ENCODE data around the gene NEB. TPM values are rescaled to one million over a fixed set of nuclear protein-coding genes. Genes with fewer than 3 reads are reported as not detected.

Gene NEB
- total and polyA plus RNA-seq, 2 donors (not counting 1 experiment from before 2014, with no cell fraction given): 3.6 to 4.6 TPM

DNA sequence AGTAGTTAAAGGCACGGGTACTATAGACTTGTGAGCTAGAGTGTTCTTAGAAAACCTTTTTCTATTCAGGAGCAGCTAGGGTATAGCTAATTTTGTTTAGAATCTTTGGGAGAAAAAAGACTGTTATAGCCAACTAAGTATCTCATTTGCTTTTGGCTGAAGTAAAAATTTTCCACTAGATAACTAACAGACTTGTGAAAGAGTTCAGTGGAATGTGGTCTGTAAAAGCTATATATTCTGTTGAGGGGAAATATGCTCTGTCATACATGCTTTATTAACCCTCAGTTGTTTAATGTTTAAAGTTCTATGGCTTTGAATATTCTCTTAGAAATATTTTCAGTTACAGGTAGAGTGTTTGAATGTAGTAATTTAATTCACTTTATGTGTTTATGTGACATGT, 274.9 kb downstream of the NEB start:
- ATAC-seq (ENCODE audit: low read depth) (no peak), DNase-seq (no peak)
- no peak overlapping the region for H3K27ac ChIP-seq (ENCODE audit: low read length in 2 of 2)
- Mint-ChIP-seq H3K4me3 (no peak overlapping the region), H3K4me1 (no peaks in the 10 kb centered on the region), H3K27me3 (no peaks in the 10 kb centered on the region), H3K27ac (no peak overlapping the region), H3K9me3 (ENCODE audit: insufficient read depth) (no peaks in the 10 kb centered on the region)
- no peaks in the 10 kb centered on the region for H4K20me1 ChIP-seq (ENCODE audit: control insufficient read depth, insufficient read depth, low read length, poor library complexity, severe bottlenecking)
- WGBS (ENCODE audit: insufficient coverage): 100% methylated on average over 1 of the region's 1 CpG
- CTCF ChIA-PET: no interaction called here
- H3K4me3 ChIP-seq (ENCODE audit: control extremely low read depth in 1 of 5, extremely low read depth in 1 of 5, insufficient read depth in 1 of 5, low read depth in 2 of 5, low read length in 4 of 5): no peak overlapping the region
- H3K4me1 ChIP-seq (ENCODE audit: control insufficient read depth in 2 of 2, insufficient read depth in 2 of 2, low read length in 2 of 2): no peaks in the 10 kb centered on the region
- peaks cover 0 to 52% of the 10 kb centered on the region in 2 experiments for H3K36me3 ChIP-seq (replicated peaks in 1 of 2; ENCODE audit: control extremely low read depth in 1 of 2, control insufficient read depth in 1 of 2, extremely low read depth in 1 of 2, insufficient read depth in 2 of 2, low read length in 1 of 2)
- POLR2A ChIA-PET: no interaction called here
- H3K9ac ChIP-seq (ENCODE audit: low read length): no peak overlapping the region
- H3K4me2 ChIP-seq (replicated peaks; ENCODE audit: low read depth, low read length, poor library complexity, severe bottlenecking): no peak overlapping the region
- H3K79me2 ChIP-seq (ENCODE audit: control insufficient read depth, insufficient read depth, low read length): no peaks in the 10 kb centered on the region
- TF ChIP-seq EZH2 (IDR thresholded peaks at IDR 0.05; ENCODE audit: borderline replicate concordance, insufficient read depth, low read depth, low read length, poor library complexity, severe bottlenecking) (no peak), CTCF (IDR thresholded peaks at IDR 0.05) (no peak)
- intact Hi-C loops (cut with micrococcal nuclease): no loop called here
- no peaks in the 10 kb centered on the region for H3K9me3 ChIP-seq (ENCODE audit: control extremely low read depth in 1 of 3, control insufficient read depth in 2 of 3, insufficient read depth in 1 of 3, low read length in 2 of 3)
- no peaks in the 10 kb centered on the region for H3K27me3 ChIP-seq (replicated peaks in 1 of 4; ENCODE audit: control extremely low read depth in 1 of 4, control insufficient read depth in 3 of 4, insufficient read depth in 4 of 4, low read length in 3 of 4)
- no peak overlapping the region for H2AFZ ChIP-seq (ENCODE audit: insufficient read depth, low read depth, low read length, poor library complexity, severe bottlenecking)

- no peaks in the 10 kb centered on the region for H3K9me3 ChIP-seq (ENCODE audit: control extremely low read depth in 1 of 3, control insufficient read depth in 2 of 3, insufficient read depth in 1 of 3, low read length in 2 of 3)
- no peak overlapping the region for H3K9ac ChIP-seq (ENCODE audit: low read length)
- no peak overlapping the region for H2AFZ ChIP-seq (ENCODE audit: insufficient read depth, low read depth, low read length, poor library complexity, severe bottlenecking)
- no peak overlapping the region for H3K27ac ChIP-seq (ENCODE audit: low read length in 2 of 2)
- no peak overlapping the region for H3K27ac Mint-ChIP-seq
- CTCF ChIA-PET: interaction anchor here (0.6 to 3.2 kb wide), 7 partner anchors 9 to 19 kb away, joined by 3 to 12 read pairs (median 3); no protein-coding TSS in a partner anchor
- DNase-seq: no peak
- no peaks in the 10 kb centered on the region for H3K27me3 Mint-ChIP-seq
- 95% methylated on average over 6 of the region's 13 CpGs for WGBS (ENCODE audit: insufficient coverage)
- no peaks in the 10 kb centered on the region for H3K9me3 Mint-ChIP-seq (ENCODE audit: insufficient read depth)
- no peaks in the 10 kb centered on the region for H3K4me1 ChIP-seq (ENCODE audit: control insufficient read depth in 2 of 2, insufficient read depth in 2 of 2, low read length in 2 of 2)
- intact Hi-C loops (cut with micrococcal nuclease): no loop called here
- no peak overlapping the region for H3K4me2 ChIP-seq (replicated peaks; ENCODE audit: low read depth, low read length, poor library complexity, severe bottlenecking)
- H3K4me3 ChIP-seq (ENCODE audit: control extremely low read depth in 1 of 5, extremely low read depth in 1 of 5, insufficient read depth in 1 of 5, low read depth in 2 of 5, low read length in 4 of 5): no peak overlapping the region
- ATAC-seq (ENCODE audit: low read depth): no peak
- H3K36me3 ChIP-seq (replicated peaks in 1 of 2; ENCODE audit: control extremely low read depth in 1 of 2, control insufficient read depth in 1 of 2, extremely low read depth in 1 of 2, insufficient read depth in 2 of 2, low read length in 1 of 2): peaks cover 14 to 75% of the 10 kb centered on the region in 2 experiments
- no peaks in the 10 kb centered on the region for H4K20me1 ChIP-seq (ENCODE audit: control insufficient read depth, insufficient read depth, low read length, poor library complexity, severe bottlenecking)
- no peaks in the 10 kb centered on the region for H3K4me1 Mint-ChIP-seq
- TF ChIP-seq CTCF (IDR thresholded peaks at IDR 0.05): no peak
- no peak for TF ChIP-seq EZH2 (IDR thresholded peaks at IDR 0.05; ENCODE audit: borderline replicate concordance, insufficient read depth, low read depth, low read length, poor library complexity, severe bottlenecking)
- POLR2A ChIA-PET: no interaction called here
- no peaks in the 10 kb centered on the region for H3K27me3 ChIP-seq (replicated peaks in 1 of 4; ENCODE audit: control extremely low read depth in 1 of 4, control insufficient read depth in 3 of 4, insufficient read depth in 4 of 4, low read length in 3 of 4)
- no peaks in the 10 kb centered on the region for H3K79me2 ChIP-seq (ENCODE audit: control insufficient read depth, insufficient read depth, low read length)
- no peak overlapping the region for H3K4me3 Mint-ChIP-seq
Measured at GRCh38 chr2:151439127-151439526, 295.1 kb downstream of the NEB start.
